Coronary artery (tissue), 2 donors: Measurements from ENCODE around the gene PUM2.

ENCODE experiments used
- DNase-seq: peaks from one replicate; pipeline ENCODE4 v3.0.0-alpha.2; 2017; ENCODE audit warnings: low spot score
- H3K27ac ChIP-seq, 2 donors: fragments of 200-600 bp; sonication (generic); one replicate each; pipeline ENCODE4 v1.5.1; 2016 to 2019
- H3K4me3 ChIP-seq: fragments of 200-600 bp; sonication (generic); 2 replicates; pipeline ENCODE4 v1.5.1; 2016; ENCODE audit warnings: mild to moderate bottlenecking, moderate library complexity
- CTCF ChIP-seq: fragments of 200-600 bp; sonication (generic); IDR thresholded peaks from one replicate; pipeline ENCODE4 v1.5.1; 2019; ENCODE audit warnings: antibody characterized with exemption

Gene PUM2

GRCh38 chr2:20322527-20323300, 27.9 kb downstream of the PUM2 start:
- H3K4me3 ChIP-seq, result no peak overlapping the region
- TF ChIP-seq CTCF, result no peak
- no peak for DNase-seq
- H3K27ac ChIP-seq, result no peak overlapping the region

- no peak for DNase-seq
- no peak for TF ChIP-seq CTCF
- Histone ChIP-seq H3K27ac (no peak overlapping the region), H3K4me3 (no peak overlapping the region)
Measured at GRCh38 chr2:20317690-20318089, 33.0 kb downstream of the PUM2 start.

- no peak for DNase-seq
- H3K27ac ChIP-seq, result no peak overlapping the region
- H3K4me3 ChIP-seq, result no peak overlapping the region
- no peak for TF ChIP-seq CTCF
Measured at GRCh38 chr2:20317197-20317596, 33.4 kb downstream of the PUM2 start.

- Histone ChIP-seq H3K4me3 (no peak overlapping the region), H3K27ac (no peak overlapping the region)
- TF ChIP-seq CTCF, result no peak
- DNase-seq, result no peak
Measured at GRCh38 chr2:20314562-20315501, 35.8 kb downstream of the PUM2 start.

- Histone ChIP-seq H3K27ac (no peak overlapping the region), H3K4me3 (no peak overlapping the region)
- no peak for TF ChIP-seq CTCF
- no peak for DNase-seq
Measured at GRCh38 chr2:20313659-20314058, 37.0 kb downstream of the PUM2 start.

GRCh38 chr2:20309001-20309400, 41.6 kb downstream of the PUM2 start:
- TF ChIP-seq CTCF, result no peak
- no peak overlapping the region for H3K4me3 ChIP-seq
- no peak overlapping the region for H3K27ac ChIP-seq
- DNase-seq, result no peak
